ENCODE results near the gene ZCCHC14. TPM values are rescaled to one million over a fixed set of nuclear protein-coding genes. Genes with fewer than 3 reads are reported as not detected.
A peak's percentile ranks its signal among the peaks of the same experiment; 100 is the strongest.
"Not testable (repeated sequence)": the region's sequence is repeated elsewhere in the genome, so short reads cannot be mapped to it uniquely, and the experiment has no call there.

ZCCHC14 gene
- total and polyA plus RNA-seq, 5 donors from 2014 or later: 1.6 to 33.7 (median 2.1) TPM

DNA sequence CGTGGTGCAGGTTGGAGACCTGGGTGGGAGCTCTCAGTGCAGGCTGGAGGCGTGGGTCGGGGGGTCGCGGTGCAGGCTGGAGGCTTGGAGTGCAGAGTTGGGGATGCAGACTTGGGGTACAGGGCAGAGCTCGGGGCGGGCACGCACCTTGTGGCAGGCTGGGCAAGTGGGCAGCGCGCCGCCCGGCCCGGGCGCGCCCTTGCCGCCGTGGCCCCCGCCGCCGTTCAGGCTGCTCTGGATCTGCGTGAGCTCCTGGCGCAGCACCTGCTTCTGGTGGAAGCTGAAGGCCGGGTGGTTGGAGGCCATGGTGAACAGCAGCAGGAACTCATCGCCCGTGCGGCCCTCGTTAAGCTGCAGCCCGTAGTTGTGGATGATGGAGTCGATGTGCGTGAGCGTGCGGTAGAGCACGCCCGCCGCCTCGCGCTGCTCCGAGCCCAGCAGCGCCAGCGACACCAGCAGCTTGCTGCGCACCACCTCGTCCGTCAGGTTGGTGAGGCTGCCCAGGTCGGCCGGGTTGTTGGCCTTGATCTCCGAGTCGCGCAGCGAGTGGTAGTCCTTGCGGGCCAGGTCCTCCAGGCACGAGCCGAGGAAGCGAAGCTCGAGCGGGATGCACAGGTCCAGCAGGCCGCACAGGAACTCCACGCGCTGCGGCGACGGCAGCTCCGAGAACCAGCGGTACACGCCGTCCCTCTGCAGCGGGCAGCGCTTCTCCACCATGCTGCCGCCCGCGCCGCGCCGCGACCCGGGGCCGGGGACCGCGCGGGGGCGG, 1.1 kb downstream of the ZCCHC14 start:
- DNase-seq: peak in 2 of 3 donors; percentile 53 to 56
- Histone ChIP-seq H3K9me3 (ENCODE audit: control insufficient read depth in 2 of 2, low read length in 2 of 2) (no peaks in the 10 kb centered on the region), H3K4me3 (ENCODE audit: low read depth, low read length) (peak overlapping the region; percentile 19), H3K36me3 (ENCODE audit: control insufficient read depth, insufficient read depth, low read length) (no peaks in the 10 kb centered on the region), H3K4me1 (ENCODE audit: control insufficient read depth, insufficient read depth, low read length, poor library complexity, severe bottlenecking) (peaks cover 63% of the 10 kb centered on the region), H3K27ac (ENCODE audit: insufficient read depth, low read length, poor library complexity, severe bottlenecking) (peak overlapping the region; percentile 78), H3K27me3 (ENCODE audit: control insufficient read depth, insufficient read depth, low read length) (no peaks in the 10 kb centered on the region)
- peak overlapping the region; percentile 83 to 95 (median 88) for H3K27ac Mint-ChIP-seq
- peaks cover 16% of the 10 kb centered on the region for H3K27me3 Mint-ChIP-seq
- H3K4me3 Mint-ChIP-seq: peak overlapping the region; percentile 86 to 92 (median 89)
- no peak for ATAC-seq (ENCODE audit: low read depth in 2 of 2)
- no peaks in the 10 kb centered on the region for H3K9me3 Mint-ChIP-seq
- H3K36me3 Mint-ChIP-seq: peaks cover 4% of the 10 kb centered on the region
- peaks cover 19 to 67% (median 46%) of the 10 kb centered on the region in 4 donors for H3K4me1 Mint-ChIP-seq

DNA sequence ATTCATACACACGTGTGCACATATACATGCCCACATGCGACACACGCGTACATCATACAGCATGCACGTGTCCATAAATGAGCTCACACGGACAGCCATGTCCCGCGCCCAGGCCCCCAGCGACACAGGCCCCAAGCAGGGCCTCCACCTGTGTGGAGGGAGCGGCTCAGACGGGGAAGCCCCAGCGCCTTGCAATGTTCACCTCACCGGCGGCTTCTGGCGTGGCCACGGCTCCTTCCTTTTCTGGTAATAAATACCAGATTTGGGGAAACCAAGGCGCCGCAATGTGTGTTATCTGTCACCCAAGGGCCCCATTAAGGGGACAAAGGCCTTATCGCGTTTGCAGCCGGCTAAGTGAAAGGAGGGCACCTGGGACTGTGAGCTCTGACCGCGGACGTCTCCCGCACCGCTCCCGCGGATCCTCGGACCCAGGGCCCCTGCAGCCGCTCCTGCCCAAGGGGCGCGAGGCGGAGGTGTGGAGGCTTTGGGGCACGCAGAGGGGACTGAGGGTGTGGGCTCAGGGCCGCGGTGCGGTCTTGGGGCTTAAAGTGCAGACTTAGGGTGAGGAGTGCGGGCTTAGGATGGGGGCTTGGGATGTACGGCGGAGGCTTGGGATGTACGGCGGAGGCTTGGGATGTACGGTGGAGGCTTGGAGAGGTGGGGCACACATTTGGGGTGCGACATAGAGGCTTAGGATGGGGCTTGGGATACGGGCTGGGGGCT, 1.9 kb downstream of the ZCCHC14 start:
- H3K27me3 Mint-ChIP-seq; H3K27me3 ChIP-seq (ENCODE audit: control insufficient read depth, insufficient read depth, low read length); H3K9me3 Mint-ChIP-seq; H3K36me3 Mint-ChIP-seq; H3K9me3 ChIP-seq (ENCODE audit: control insufficient read depth in 2 of 2, low read length in 2 of 2); H3K36me3 ChIP-seq (ENCODE audit: control insufficient read depth, insufficient read depth, low read length): not testable (repeated sequence)
- Mint-ChIP-seq H3K27ac (peak overlapping the region; percentile 83 to 95 (median 93)), H3K4me1 (peaks cover 21 to 68% (median 45%) of the 10 kb centered on the region in 4 donors), H3K4me3 (peak overlapping the region; percentile 86 to 92 (median 89))
- ATAC-seq (ENCODE audit: low read depth in 2 of 2) (peak; percentile 4 to 12), DNase-seq (peak; percentile 53 to 84 (median 63))
- Histone ChIP-seq H3K4me3 (ENCODE audit: low read depth, low read length) (peak overlapping the region; percentile 81), H3K27ac (ENCODE audit: insufficient read depth, low read length, poor library complexity, severe bottlenecking) (peak overlapping the region; percentile 78), H3K4me1 (ENCODE audit: control insufficient read depth, insufficient read depth, low read length, poor library complexity, severe bottlenecking) (peaks cover 63% of the 10 kb centered on the region)

DNA sequence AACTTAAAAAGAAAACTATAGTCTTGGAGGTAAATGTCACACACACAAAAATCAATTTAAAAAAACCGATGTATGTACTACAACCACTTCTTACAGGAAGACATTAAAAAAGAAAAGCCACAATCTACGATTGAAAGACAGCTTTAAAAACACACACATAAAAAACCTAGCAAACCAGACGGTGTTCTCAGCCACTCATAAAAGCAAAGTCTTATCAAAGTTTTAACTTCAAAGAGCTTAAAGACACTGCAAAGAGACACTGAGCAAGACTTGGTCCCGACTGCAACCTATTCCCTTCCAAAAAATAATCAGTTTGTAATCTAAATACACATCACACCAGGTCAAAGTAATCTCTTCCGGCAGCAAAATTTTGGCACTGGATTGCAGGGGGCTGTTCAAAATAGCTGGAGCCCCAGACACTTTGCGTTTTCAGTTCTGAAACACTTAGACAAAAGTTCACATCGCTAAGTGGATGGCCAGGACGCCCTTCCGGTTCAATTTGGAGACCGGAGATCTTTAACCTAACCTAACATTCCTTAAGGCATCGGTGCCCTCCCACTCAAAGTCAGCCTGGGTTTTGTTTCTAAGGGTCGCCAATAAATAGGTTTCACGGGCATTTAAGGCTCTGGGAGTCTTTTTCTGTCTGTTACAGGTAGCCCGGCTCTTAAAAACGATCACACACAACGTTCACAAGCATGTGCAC, 2.6 kb downstream of the ZCCHC14 start:
- Histone ChIP-seq H3K4me3 (ENCODE audit: low read depth, low read length) (peak overlapping the region; percentile 81), H3K27ac (ENCODE audit: insufficient read depth, low read length, poor library complexity, severe bottlenecking) (peak overlapping the region; percentile 78), H3K4me1 (ENCODE audit: control insufficient read depth, insufficient read depth, low read length, poor library complexity, severe bottlenecking) (peaks cover 64% of the 10 kb centered on the region), H3K27me3 (ENCODE audit: control insufficient read depth, insufficient read depth, low read length) (no peaks in the 10 kb centered on the region), H3K9me3 (ENCODE audit: control insufficient read depth in 2 of 2, low read length in 2 of 2) (no peaks in the 10 kb centered on the region), H3K36me3 (ENCODE audit: control insufficient read depth, insufficient read depth, low read length) (no peaks in the 10 kb centered on the region)
- Mint-ChIP-seq H3K36me3 (peaks cover 4% of the 10 kb centered on the region), H3K27ac (peak overlapping the region; percentile 83 to 95 (median 93)), H3K9me3 (no peaks in the 10 kb centered on the region), H3K27me3 (peaks cover 9% of the 10 kb centered on the region), H3K4me1 (peaks cover 28 to 74% (median 49%) of the 10 kb centered on the region in 4 donors), H3K4me3 (peak overlapping the region; percentile 86 to 92 (median 89))
- peak; percentile 11 to 67 (median 67) for DNase-seq
- no peak for ATAC-seq (ENCODE audit: low read depth in 2 of 2)

DNA sequence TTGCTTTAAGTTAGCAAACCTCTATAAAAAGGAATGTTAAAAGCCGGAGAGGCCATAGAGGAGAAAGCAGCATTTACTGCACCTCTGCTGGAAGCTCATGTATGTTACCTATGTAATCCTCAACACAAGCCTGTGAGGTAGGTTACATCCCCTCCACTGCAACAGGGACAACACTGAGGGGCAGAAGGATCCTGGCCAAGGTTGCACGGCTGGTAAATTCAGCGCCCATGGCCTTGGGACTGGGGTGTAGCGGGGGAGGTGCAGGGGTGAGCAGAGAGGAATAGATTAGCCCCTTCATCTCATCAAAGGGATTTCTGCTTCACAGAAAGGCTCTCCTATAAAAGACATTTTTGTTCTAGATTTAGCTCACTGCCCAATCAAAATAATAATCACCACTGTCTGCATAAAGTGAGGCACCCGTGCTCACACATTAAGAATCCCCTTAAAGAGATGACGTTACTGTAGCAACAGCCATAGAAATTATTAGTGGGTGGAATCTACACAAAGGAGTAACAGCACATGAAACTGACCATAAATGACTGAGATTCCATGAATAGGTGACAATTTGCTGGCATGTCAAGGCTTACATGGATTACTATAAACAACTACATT, 3.3 kb downstream of the ZCCHC14 start:
- peaks cover 71% of the 10 kb centered on the region for H3K4me1 ChIP-seq (ENCODE audit: control insufficient read depth, insufficient read depth, low read length, poor library complexity, severe bottlenecking)
- peak overlapping the region; percentile 78 for H3K27ac ChIP-seq (ENCODE audit: insufficient read depth, low read length, poor library complexity, severe bottlenecking)
- no peaks in the 10 kb centered on the region for H3K27me3 ChIP-seq (ENCODE audit: control insufficient read depth, insufficient read depth, low read length)
- H3K36me3 ChIP-seq (ENCODE audit: control insufficient read depth, insufficient read depth, low read length): no peaks in the 10 kb centered on the region
- H3K4me3 ChIP-seq (ENCODE audit: low read depth, low read length): peak overlapping the region; percentile 81
- Mint-ChIP-seq H3K9me3 (no peaks in the 10 kb centered on the region), H3K4me1 (peaks cover 32 to 78% (median 54%) of the 10 kb centered on the region in 4 donors), H3K27ac (peak overlapping the region; percentile 93 to 95 (median 93)), H3K36me3 (peaks cover 4% of the 10 kb centered on the region), H3K27me3 (peaks cover 9% of the 10 kb centered on the region), H3K4me3 (peak overlapping the region; percentile 86 to 92 (median 89))
- no peaks in the 10 kb centered on the region for H3K9me3 ChIP-seq (ENCODE audit: control insufficient read depth in 2 of 2, low read length in 2 of 2)
- no peak for DNase-seq
- ATAC-seq (ENCODE audit: low read depth in 2 of 2): no peak

DNA sequence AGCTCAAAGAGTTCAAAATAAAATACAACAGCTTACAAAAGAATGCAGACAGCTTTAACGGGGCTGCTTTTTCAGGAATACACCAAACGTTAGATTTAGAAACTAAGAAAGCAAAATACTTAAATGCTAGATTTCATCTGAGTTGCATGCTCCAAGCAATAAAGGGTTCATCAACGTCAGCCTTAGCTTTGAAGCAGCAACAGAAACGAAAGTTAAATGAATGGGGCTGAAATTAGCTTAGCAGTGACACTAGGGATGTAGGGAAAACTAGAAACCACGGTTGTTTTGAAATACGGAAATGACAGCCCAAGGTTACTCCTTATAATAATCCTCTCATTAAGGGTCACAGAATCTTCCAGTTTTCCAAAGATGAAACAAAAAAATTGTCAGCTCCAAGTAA, 3.9 kb downstream of the ZCCHC14 start:
- H3K9me3 ChIP-seq (ENCODE audit: control insufficient read depth in 2 of 2, low read length in 2 of 2); H3K9me3 Mint-ChIP-seq; H3K27me3 ChIP-seq (ENCODE audit: control insufficient read depth, insufficient read depth, low read length); H3K36me3 ChIP-seq (ENCODE audit: control insufficient read depth, insufficient read depth, low read length); H3K27me3 Mint-ChIP-seq; ATAC-seq (ENCODE audit: low read depth in 2 of 2); H3K36me3 Mint-ChIP-seq: not testable (repeated sequence)
- Histone ChIP-seq H3K4me1 (ENCODE audit: control insufficient read depth, insufficient read depth, low read length, poor library complexity, severe bottlenecking) (peaks cover 77% of the 10 kb centered on the region), H3K27ac (ENCODE audit: insufficient read depth, low read length, poor library complexity, severe bottlenecking) (peak overlapping the region; percentile 78), H3K4me3 (ENCODE audit: low read depth, low read length) (peak overlapping the region; percentile 81)
- H3K27ac Mint-ChIP-seq: peak overlapping the region; percentile 93 to 95 (median 93)
- DNase-seq: peak in 1 of 3 donors; percentile 34
- H3K4me1 Mint-ChIP-seq: peaks cover 32 to 81% (median 59%) of the 10 kb centered on the region in 4 donors
- H3K4me3 Mint-ChIP-seq: peak overlapping the region; percentile 86 to 92 (median 89)

DNA sequence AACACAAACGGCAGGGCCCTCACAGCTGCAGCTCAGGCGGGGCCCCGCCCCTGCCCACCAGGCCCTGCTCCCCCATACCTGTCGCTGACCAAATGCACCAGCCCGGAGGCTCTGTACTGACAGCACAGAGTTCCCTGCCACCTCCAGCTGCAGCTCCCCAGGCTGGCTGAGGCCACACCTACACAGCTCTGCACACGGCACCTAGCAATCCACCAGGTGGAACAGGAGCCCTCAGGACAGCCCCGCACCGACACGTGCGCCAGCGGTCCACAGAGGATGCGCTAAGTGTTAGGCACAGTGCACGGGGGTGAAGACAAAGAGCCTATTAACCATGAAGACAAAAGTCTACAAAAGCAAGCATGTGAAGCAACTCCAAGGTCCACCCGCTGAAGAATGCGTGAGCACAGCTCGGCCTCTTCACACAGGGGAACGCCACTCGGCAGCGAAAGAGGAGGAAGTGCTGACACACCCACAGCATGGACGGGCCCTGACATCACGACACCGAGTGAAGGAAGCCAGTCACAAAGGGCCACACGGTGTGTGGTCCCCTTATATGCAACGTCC, 5.4 kb downstream of the ZCCHC14 start:
- peaks cover 5% of the 10 kb centered on the region for H3K27me3 Mint-ChIP-seq
- H3K9me3 Mint-ChIP-seq: no peaks in the 10 kb centered on the region
- H3K4me3 ChIP-seq (ENCODE audit: low read depth, low read length): peak overlapping the region; percentile 85
- peaks cover 7% of the 10 kb centered on the region for H3K36me3 Mint-ChIP-seq
- H3K27ac Mint-ChIP-seq: peak overlapping the region; percentile 97
- H3K4me1 ChIP-seq (ENCODE audit: control insufficient read depth, insufficient read depth, low read length, poor library complexity, severe bottlenecking): peaks cover 74% of the 10 kb centered on the region
- ATAC-seq (ENCODE audit: low read depth in 2 of 2) (peak; percentile 64 to 65), DNase-seq (peak; percentile 55 to 86 (median 75))
- H3K36me3 ChIP-seq (ENCODE audit: control insufficient read depth, insufficient read depth, low read length): no peaks in the 10 kb centered on the region
- no peaks in the 10 kb centered on the region for H3K27me3 ChIP-seq (ENCODE audit: control insufficient read depth, insufficient read depth, low read length)
- peak overlapping the region; percentile 86 to 95 (median 92) for H3K4me3 Mint-ChIP-seq
- peaks cover 38 to 86% (median 64%) of the 10 kb centered on the region in 4 donors for H3K4me1 Mint-ChIP-seq
- H3K27ac ChIP-seq (ENCODE audit: insufficient read depth, low read length, poor library complexity, severe bottlenecking): peak overlapping the region; percentile 74
- no peaks in the 10 kb centered on the region for H3K9me3 ChIP-seq (ENCODE audit: control insufficient read depth in 2 of 2, low read length in 2 of 2)
